Measurements from ENCODE around the gene NUCB2.
"Not testable (repeated sequence)": the region's sequence is repeated elsewhere in the genome, so short reads cannot be mapped to it uniquely, and the experiment has no call there.

Gene NUCB2

GRCh38 chr11:17276236-17277023 lies at the start of gene NUCB2:
NUCB2 (plus strand) TSS chr11:17276739; CDS start chr11:17295324, 18,585 bp downstream.
- Histone ChIP-seq H3K4me1 (ENCODE audit: control insufficient read depth, insufficient read depth, low read length) (peaks cover 9% of the 10 kb centered on the region), H3K36me3 (ENCODE audit: control insufficient read depth, insufficient read depth, low read length) (no peaks in the 10 kb centered on the region)

GRCh38 chr11:17228186-17228925 lies 48.2 kb upstream of the NUCB2 start:
- H3K27ac ChIP-seq (ENCODE audit: low read depth, low read length); H3K4me1 ChIP-seq (ENCODE audit: control insufficient read depth, insufficient read depth, low read length); H3K36me3 ChIP-seq (ENCODE audit: control insufficient read depth, insufficient read depth, low read length); H3K4me3 ChIP-seq (ENCODE audit: low read depth, low read length); H3K9me3 ChIP-seq (ENCODE audit: control insufficient read depth, insufficient read depth, low read depth, low read length); H3K27me3 ChIP-seq (ENCODE audit: control insufficient read depth, insufficient read depth, low read length); H3K9ac ChIP-seq (ENCODE audit: low read length): not testable (repeated sequence)

More at GRCh38 chr11:17276236-17277023, at the start of gene NUCB2:
- H3K9me3 ChIP-seq (ENCODE audit: control insufficient read depth, insufficient read depth, low read depth, low read length), result no peaks in the 10 kb centered on the region
- H3K27ac ChIP-seq (ENCODE audit: low read depth, low read length), result no peak within 1 kb of the TSS
- peaks cover 12% of the 10 kb centered on the region for H3K27me3 ChIP-seq (ENCODE audit: control insufficient read depth, insufficient read depth, low read length)
- H3K9ac ChIP-seq (ENCODE audit: low read length), result peak within 1 kb of the TSS; percentile 58
- peak within 1 kb of the TSS; percentile 65 for H3K4me3 ChIP-seq (ENCODE audit: low read depth, low read length)

- no peaks in the 10 kb centered on the region for H3K4me1 ChIP-seq (ENCODE audit: control insufficient read depth, insufficient read depth, low read length)
- H3K9me3 ChIP-seq (ENCODE audit: control insufficient read depth, insufficient read depth, low read depth, low read length), result no peaks in the 10 kb centered on the region
- no peaks in the 10 kb centered on the region for H3K27me3 ChIP-seq (ENCODE audit: control insufficient read depth, insufficient read depth, low read length)
- H3K36me3 ChIP-seq (ENCODE audit: control insufficient read depth, insufficient read depth, low read length), result no peaks in the 10 kb centered on the region
- no peak overlapping the region for H3K4me3 ChIP-seq (ENCODE audit: low read depth, low read length)
- H3K9ac ChIP-seq (ENCODE audit: low read length), result no peak overlapping the region
- H3K27ac ChIP-seq (ENCODE audit: low read depth, low read length), result no peak overlapping the region
These were observed 46.9 kb upstream of the NUCB2 start for GRCh38 chr11:17229481-17230152.

GRCh38 chr11:17230867-17231851 lies 45.4 kb upstream of the NUCB2 start:
- Histone ChIP-seq H3K36me3 (ENCODE audit: control insufficient read depth, insufficient read depth, low read length) (no peaks in the 10 kb centered on the region), H3K27me3 (ENCODE audit: control insufficient read depth, insufficient read depth, low read length) (no peaks in the 10 kb centered on the region), H3K9me3 (ENCODE audit: control insufficient read depth, insufficient read depth, low read depth, low read length) (no peaks in the 10 kb centered on the region), H3K4me1 (ENCODE audit: control insufficient read depth, insufficient read depth, low read length) (no peaks in the 10 kb centered on the region), H3K4me3 (ENCODE audit: low read depth, low read length) (no peak overlapping the region), H3K27ac (ENCODE audit: low read depth, low read length) (no peak overlapping the region), H3K9ac (ENCODE audit: low read length) (no peak overlapping the region)

GRCh38 chr11:17233101-17233500 lies 43.4 kb upstream of the NUCB2 start:
- no peak overlapping the region for H3K4me3 ChIP-seq (ENCODE audit: low read depth, low read length)
- no peaks in the 10 kb centered on the region for H3K36me3 ChIP-seq (ENCODE audit: control insufficient read depth, insufficient read depth, low read length)
- no peak overlapping the region for H3K27ac ChIP-seq (ENCODE audit: low read depth, low read length)
- no peaks in the 10 kb centered on the region for H3K9me3 ChIP-seq (ENCODE audit: control insufficient read depth, insufficient read depth, low read depth, low read length)
- H3K27me3 ChIP-seq (ENCODE audit: control insufficient read depth, insufficient read depth, low read length), result no peaks in the 10 kb centered on the region
- H3K9ac ChIP-seq (ENCODE audit: low read length), result no peak overlapping the region
- no peaks in the 10 kb centered on the region for H3K4me1 ChIP-seq (ENCODE audit: control insufficient read depth, insufficient read depth, low read length)

- no peak overlapping the region for H3K9ac ChIP-seq (ENCODE audit: low read length)
- no peaks in the 10 kb centered on the region for H3K27me3 ChIP-seq (ENCODE audit: control insufficient read depth, insufficient read depth, low read length)
- H3K9me3 ChIP-seq (ENCODE audit: control insufficient read depth, insufficient read depth, low read depth, low read length), result no peaks in the 10 kb centered on the region
- H3K4me1 ChIP-seq (ENCODE audit: control insufficient read depth, insufficient read depth, low read length), result no peaks in the 10 kb centered on the region
- no peak overlapping the region for H3K4me3 ChIP-seq (ENCODE audit: low read depth, low read length)
- H3K27ac ChIP-seq (ENCODE audit: low read depth, low read length), result no peak overlapping the region
- H3K36me3 ChIP-seq (ENCODE audit: control insufficient read depth, insufficient read depth, low read length), result no peaks in the 10 kb centered on the region
These were observed 38.2 kb upstream of the NUCB2 start for GRCh38 chr11:17238377-17238776.

- not testable (repeated sequence) for H3K27ac ChIP-seq (ENCODE audit: low read depth, low read length); H3K9ac ChIP-seq (ENCODE audit: low read length); H3K27me3 ChIP-seq (ENCODE audit: control insufficient read depth, insufficient read depth, low read length); H3K4me1 ChIP-seq (ENCODE audit: control insufficient read depth, insufficient read depth, low read length); H3K9me3 ChIP-seq (ENCODE audit: control insufficient read depth, insufficient read depth, low read depth, low read length); H3K4me3 ChIP-seq (ENCODE audit: low read depth, low read length); H3K36me3 ChIP-seq (ENCODE audit: control insufficient read depth, insufficient read depth, low read length)
These were observed 36.6 kb upstream of the NUCB2 start for GRCh38 chr11:17239927-17240326.

GRCh38 chr11:17240780-17241179 lies 35.8 kb upstream of the NUCB2 start:
- Histone ChIP-seq H3K27ac (ENCODE audit: low read depth, low read length) (no peak overlapping the region), H3K36me3 (ENCODE audit: control insufficient read depth, insufficient read depth, low read length) (no peaks in the 10 kb centered on the region), H3K27me3 (ENCODE audit: control insufficient read depth, insufficient read depth, low read length) (no peaks in the 10 kb centered on the region), H3K9me3 (ENCODE audit: control insufficient read depth, insufficient read depth, low read depth, low read length) (no peaks in the 10 kb centered on the region), H3K4me3 (ENCODE audit: low read depth, low read length) (no peak overlapping the region), H3K4me1 (ENCODE audit: control insufficient read depth, insufficient read depth, low read length) (no peaks in the 10 kb centered on the region), H3K9ac (ENCODE audit: low read length) (no peak overlapping the region)

- not testable (repeated sequence) for H3K36me3 ChIP-seq (ENCODE audit: control insufficient read depth, insufficient read depth, low read length); H3K27me3 ChIP-seq (ENCODE audit: control insufficient read depth, insufficient read depth, low read length); H3K4me1 ChIP-seq (ENCODE audit: control insufficient read depth, insufficient read depth, low read length)
These were observed 33.6 kb upstream of the NUCB2 start for GRCh38 chr11:17242954-17243353.

GRCh38 chr11:17244046-17244445 lies 32.5 kb upstream of the NUCB2 start:
- Histone ChIP-seq H3K36me3 (ENCODE audit: control insufficient read depth, insufficient read depth, low read length) (no peaks in the 10 kb centered on the region), H3K4me1 (ENCODE audit: control insufficient read depth, insufficient read depth, low read length) (no peaks in the 10 kb centered on the region), H3K4me3 (ENCODE audit: low read depth, low read length) (no peak overlapping the region), H3K27ac (ENCODE audit: low read depth, low read length) (no peak overlapping the region), H3K9me3 (ENCODE audit: control insufficient read depth, insufficient read depth, low read depth, low read length) (no peaks in the 10 kb centered on the region), H3K9ac (ENCODE audit: low read length) (no peak overlapping the region), H3K27me3 (ENCODE audit: control insufficient read depth, insufficient read depth, low read length) (no peaks in the 10 kb centered on the region)

More at GRCh38 chr11:17242954-17243353, 33.6 kb upstream of the NUCB2 start:
- not testable (repeated sequence) for H3K27ac ChIP-seq (ENCODE audit: low read depth, low read length); H3K9me3 ChIP-seq (ENCODE audit: control insufficient read depth, insufficient read depth, low read depth, low read length); H3K4me3 ChIP-seq (ENCODE audit: low read depth, low read length); H3K9ac ChIP-seq (ENCODE audit: low read length)

Measured in HUES6 (cell line).